HepG2 (cell line): ENCODE measurements around the gene KRTAP5-2. TPM values are rescaled to one million over a fixed set of nuclear protein-coding genes. Genes with fewer than 3 reads are reported as not detected.

Experiments
- GABPB1 ChIP-seq: IDR thresholded peaks from 2 replicates; pipeline ENCODE4 v1.6.1; 2016; ENCODE audit warnings: mild to moderate bottlenecking, missing genetic modification reagents, moderate library complexity, missing compliant biosample characterization
- HDAC1 ChIP-seq: sonication (generic); formaldehyde crosslinking; IDR thresholded peaks from 2 replicates; pipeline ENCODE4 v1.5.1; 2020; ENCODE audit warnings: mild to moderate bottlenecking, missing genetic modification reagents
- HES4 ChIP-seq: sonication (generic); formaldehyde crosslinking; IDR thresholded peaks from 2 replicates; pipeline ENCODE4 v1.9.0; 2021; ENCODE audit warnings: mild to moderate bottlenecking, missing genetic modification reagents, borderline replicate concordance
- MAZ ChIP-seq, 2 experiments: sonication (generic) in 1 of 2; formaldehyde crosslinking in 1 of 2; IDR thresholded peaks; 2 replicates each; pipeline versions ENCODE4 v1.5.0 to v1.6.1; 2012 to 2020; ENCODE audit warnings: low read depth in 2 of 2, mild to moderate bottlenecking in 2 of 2, borderline replicate concordance in 1 of 2, improper control_type of control experiment in 1 of 2, low read length in 1 of 2, missing genetic modification reagents in 1 of 2, moderate library complexity in 1 of 2
- NFYB ChIP-seq: sonication (generic); formaldehyde crosslinking; IDR thresholded peaks from 2 replicates; pipeline ENCODE4 v1.4.0; 2020; ENCODE audit warnings: missing genetic modification reagents
- RAD21 ChIP-seq: fragments of 450-650 bp; formaldehyde crosslinking; IDR thresholded peaks from 2 replicates; pipeline ENCODE4 v1.5.0; 2020; ENCODE audit warnings: mild to moderate bottlenecking
- ZBTB7B ChIP-seq: sonication (generic); formaldehyde crosslinking; IDR thresholded peaks from 2 replicates; pipeline ENCODE4 v1.4.0; 2020; ENCODE audit warnings: missing genetic modification reagents
- ZFP36 ChIP-seq: fragments of 150-350 bp; IDR thresholded peaks from 2 replicates; pipeline ENCODE4 v1.6.1; 2018; ENCODE audit warnings: borderline replicate concordance, low read length, low read depth; ENCODE audit not compliant: partially characterized antibody
- ZNF430 ChIP-seq: sonication (generic); formaldehyde crosslinking; IDR thresholded peaks from 2 replicates; pipeline ENCODE4 v1.9.0; 2021; ENCODE audit warnings: mild to moderate bottlenecking, missing genetic modification reagents
- ZNF557 ChIP-seq: sonication (generic); formaldehyde crosslinking; IDR thresholded peaks from 2 replicates; pipeline ENCODE4 v1.4.0; 2020; ENCODE audit warnings: missing genetic modification reagents
- ZNF563 ChIP-seq: sonication (generic); formaldehyde crosslinking; IDR thresholded peaks from 2 replicates; pipeline ENCODE4 v1.8.0; 2022; ENCODE audit warnings: mild to moderate bottlenecking, moderate library complexity, missing genetic modification reagents
- ZNF768 ChIP-seq: sonication (generic); formaldehyde crosslinking; IDR thresholded peaks from 2 replicates; pipeline ENCODE4 v1.4.0; 2020; ENCODE audit warnings: missing genetic modification reagents
- ZNF777 ChIP-seq: sonication (generic); formaldehyde crosslinking; IDR thresholded peaks from 2 replicates; pipeline ENCODE4 v1.4.0; 2020; ENCODE audit warnings: missing genetic modification reagents
- polyA plus RNA-seq, 8 experiments: library from polyadenylated mRNA; depleted of rRNA in 3 of 8; stranded (reverse) in 7 of 8; unstranded in 1 of 8; fragments of >200 nt; fragmentation: Illumina TruSeq in 4 of 8; extraction: Trizol in 4 of 8; gene quantifications; 2 replicates each; pipeline versions ENCODE4 v1.2.1 to v1.2.3, GENCODE V29; 2011 to 2016; ENCODE audit warnings: low read depth in 4 of 8, missing spikeins in 1 of 8, mixed read lengths in 1 of 8; ENCODE audit not compliant: insufficient read depth in 1 of 8
- total RNA-seq, 5 experiments: library from RNA; depleted of rRNA; stranded (reverse); fragments of >200 nt; fragmentation: Illumina TruSeq; extraction: Trizol; gene quantifications; 2 replicates each; pipeline ENCODE4 v1.2.3, GENCODE V29; 2016; ENCODE audit warnings: low read depth in 1 of 5
- TF ChIP-seq, protein P1 (sequence below), 2 experiments: sonication (generic) in 1 of 2; formaldehyde crosslinking in 1 of 2; IDR thresholded peaks; 2 replicates each; pipeline versions ENCODE4 v1.4.0 to v1.6.1; 2018 to 2020; ENCODE audit warnings: missing genetic modification reagents in 2 of 2, borderline replicate concordance in 1 of 2, low read depth in 1 of 2, mild to moderate bottlenecking in 1 of 2, missing biosample characterization in 1 of 2
- TF ChIP-seq, protein P2 (sequence below): IDR thresholded peaks from 2 replicates; pipeline ENCODE4 v1.6.1; 2016; ENCODE audit warnings: mild to moderate bottlenecking
- TF ChIP-seq, protein P3 (sequence below): sonication (generic); formaldehyde crosslinking; IDR thresholded peaks from 2 replicates; pipeline ENCODE4 v1.4.0; 2020; ENCODE audit warnings: missing genetic modification reagents
- TF ChIP-seq, protein P4 (sequence below): sonication (generic); formaldehyde crosslinking; IDR thresholded peaks from 2 replicates; pipeline ENCODE4 v1.4.0; 2020; ENCODE audit warnings: missing genetic modification reagents

The KRTAP5-2 gene
- total and polyA plus RNA-seq, 2 of the 13 experiments (the other 11 are each of a cell fraction or from before 2014, with no cell fraction given) = not detected

DNA sequence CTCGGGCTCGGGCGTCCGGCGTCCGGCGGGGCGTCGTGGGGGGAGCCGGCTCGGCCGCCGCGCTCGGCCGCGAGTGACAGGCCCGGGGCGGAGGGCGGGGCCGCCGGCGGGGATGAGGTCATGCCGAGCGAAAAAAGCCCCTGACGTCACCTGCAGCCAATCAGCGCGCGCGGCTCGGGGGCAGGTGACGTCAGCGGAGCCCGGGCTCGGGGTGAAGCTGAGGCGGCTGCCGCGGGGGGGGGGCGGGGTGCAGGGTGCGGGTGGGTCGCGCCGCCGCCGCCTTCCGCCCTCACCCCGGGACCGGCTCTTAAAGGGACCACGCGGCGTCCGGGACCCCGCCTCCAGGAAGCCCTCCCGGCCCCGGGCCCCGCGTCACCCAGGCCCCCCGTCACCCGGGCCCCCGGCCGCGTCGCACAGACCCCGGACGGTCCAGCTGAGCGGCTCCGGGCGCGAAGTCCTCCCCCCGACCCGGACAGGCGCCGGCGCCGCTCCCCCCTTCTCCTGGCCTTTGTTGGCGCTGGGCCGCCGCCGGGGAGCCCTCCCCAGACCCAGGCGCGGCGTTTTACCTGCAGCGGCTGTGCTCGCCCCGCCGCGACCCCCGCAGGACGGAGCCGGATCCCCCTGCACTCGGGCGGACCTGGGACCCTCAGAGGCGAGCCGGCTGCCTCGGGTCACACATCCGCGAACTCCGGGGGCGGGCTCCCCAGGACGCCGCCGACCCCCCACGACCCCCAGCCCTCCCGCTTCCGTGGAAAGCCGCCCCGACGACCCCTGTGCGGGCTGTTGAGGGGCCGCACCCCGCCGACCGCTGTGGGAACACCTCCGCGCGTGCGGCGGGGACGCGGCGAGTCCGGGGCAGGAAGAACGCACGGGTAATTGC lies 25.7 kb downstream of the KRTAP5-2 start, which contains the start of gene DUSP8 (continued):
- TF ChIP-seq, protein P1, sequence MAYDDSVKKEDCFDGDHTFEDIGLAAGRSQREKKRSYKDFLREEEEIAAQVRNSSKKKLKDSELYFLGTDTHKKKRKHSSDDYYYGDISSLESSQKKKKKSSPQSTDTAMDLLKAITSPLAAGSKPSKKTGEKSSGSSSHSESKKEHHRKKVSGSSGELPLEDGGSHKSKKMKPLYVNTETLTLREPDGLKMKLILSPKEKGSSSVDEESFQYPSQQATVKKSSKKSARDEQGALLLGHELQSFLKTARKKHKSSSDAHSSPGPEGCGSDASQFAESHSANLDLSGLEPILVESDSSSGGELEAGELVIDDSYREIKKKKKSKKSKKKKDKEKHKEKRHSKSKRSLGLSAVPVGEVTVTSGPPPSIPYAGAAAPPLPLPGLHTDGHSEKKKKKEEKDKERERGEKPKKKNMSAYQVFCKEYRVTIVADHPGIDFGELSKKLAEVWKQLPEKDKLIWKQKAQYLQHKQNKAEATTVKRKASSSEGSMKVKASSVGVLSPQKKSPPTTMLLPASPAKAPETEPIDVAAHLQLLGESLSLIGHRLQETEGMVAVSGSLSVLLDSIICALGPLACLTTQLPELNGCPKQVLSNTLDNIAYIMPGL (CRISPR knock-in tag; IDR thresholded peaks at IDR 0.05; ENCODE audit: borderline replicate concordance in 1 of 2, low read depth in 1 of 2) = 0 out of 4 replicates have a peak, but pooled peaks of 1 of the 2 experiments have one; percentile 38
- TF ChIP-seq ZFP36 (peak; percentile 53), ZNF557 (CRISPR knock-in tag) (no peak), GABPB1 (peak; percentile 66; the same call in 1 of the 2 replicates), HDAC1 (CRISPR knock-in tag) (peak; percentile 67), NFYB (CRISPR knock-in tag) (peak; percentile 76), HES4 (CRISPR knock-in tag) (0 out of 2 replicates have a peak, but pooled peaks have one; percentile 45), ZNF768 (CRISPR knock-in tag) (no peak), ZNF430 (CRISPR knock-in tag) (no peak), ZNF563 (CRISPR knock-in tag) (peak; percentile 72), ZNF777 (CRISPR knock-in tag) (peak; percentile 91), MAZ (IDR thresholded peaks at IDR 0.05; ENCODE audit: borderline replicate concordance, low read depth, low read length) (no peak), MAZ (CRISPR knock-in tag; IDR thresholded peaks at IDR 0.05; ENCODE audit: low read depth) (0 out of 2 replicates have a peak, but pooled peaks have one; percentile 45), ZBTB7B (0 out of 2 replicates have a peak, but pooled peaks have one; percentile 23), RAD21 (CRISPR knock-in tag) (no peak)
- TF ChIP-seq, protein P2, sequence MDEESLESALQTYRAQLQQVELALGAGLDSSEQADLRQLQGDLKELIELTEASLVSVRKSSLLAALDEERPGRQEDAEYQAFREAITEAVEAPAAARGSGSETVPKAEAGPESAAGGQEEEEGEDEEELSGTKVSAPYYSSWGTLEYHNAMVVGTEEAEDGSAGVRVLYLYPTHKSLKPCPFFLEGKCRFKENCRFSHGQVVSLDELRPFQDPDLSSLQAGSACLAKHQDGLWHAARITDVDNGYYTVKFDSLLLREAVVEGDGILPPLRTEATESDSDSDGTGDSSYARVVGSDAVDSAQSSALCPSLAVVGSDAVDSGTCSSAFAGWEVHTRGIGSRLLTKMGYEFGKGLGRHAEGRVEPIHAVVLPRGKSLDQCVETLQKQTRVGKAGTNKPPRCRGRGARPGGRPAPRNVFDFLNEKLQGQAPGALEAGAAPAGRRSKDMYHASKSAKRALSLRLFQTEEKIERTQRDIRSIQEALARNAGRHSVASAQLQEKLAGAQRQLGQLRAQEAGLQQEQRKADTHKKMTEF (CRISPR knock-in tag) = peak; percentile 38; the same call in 1 of the 2 replicates
- TF ChIP-seq, protein P3, sequence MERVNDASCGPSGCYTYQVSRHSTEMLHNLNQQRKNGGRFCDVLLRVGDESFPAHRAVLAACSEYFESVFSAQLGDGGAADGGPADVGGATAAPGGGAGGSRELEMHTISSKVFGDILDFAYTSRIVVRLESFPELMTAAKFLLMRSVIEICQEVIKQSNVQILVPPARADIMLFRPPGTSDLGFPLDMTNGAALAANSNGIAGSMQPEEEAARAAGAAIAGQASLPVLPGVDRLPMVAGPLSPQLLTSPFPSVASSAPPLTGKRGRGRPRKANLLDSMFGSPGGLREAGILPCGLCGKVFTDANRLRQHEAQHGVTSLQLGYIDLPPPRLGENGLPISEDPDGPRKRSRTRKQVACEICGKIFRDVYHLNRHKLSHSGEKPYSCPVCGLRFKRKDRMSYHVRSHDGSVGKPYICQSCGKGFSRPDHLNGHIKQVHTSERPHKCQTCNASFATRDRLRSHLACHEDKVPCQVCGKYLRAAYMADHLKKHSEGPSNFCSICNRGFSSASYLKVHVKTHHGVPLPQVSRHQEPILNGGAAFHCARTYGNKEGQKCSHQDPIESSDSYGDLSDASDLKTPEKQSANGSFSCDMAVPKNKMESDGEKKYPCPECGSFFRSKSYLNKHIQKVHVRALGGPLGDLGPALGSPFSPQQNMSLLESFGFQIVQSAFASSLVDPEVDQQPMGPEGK (CRISPR knock-in tag) = peak; percentile 76
- TF ChIP-seq, protein P4, sequence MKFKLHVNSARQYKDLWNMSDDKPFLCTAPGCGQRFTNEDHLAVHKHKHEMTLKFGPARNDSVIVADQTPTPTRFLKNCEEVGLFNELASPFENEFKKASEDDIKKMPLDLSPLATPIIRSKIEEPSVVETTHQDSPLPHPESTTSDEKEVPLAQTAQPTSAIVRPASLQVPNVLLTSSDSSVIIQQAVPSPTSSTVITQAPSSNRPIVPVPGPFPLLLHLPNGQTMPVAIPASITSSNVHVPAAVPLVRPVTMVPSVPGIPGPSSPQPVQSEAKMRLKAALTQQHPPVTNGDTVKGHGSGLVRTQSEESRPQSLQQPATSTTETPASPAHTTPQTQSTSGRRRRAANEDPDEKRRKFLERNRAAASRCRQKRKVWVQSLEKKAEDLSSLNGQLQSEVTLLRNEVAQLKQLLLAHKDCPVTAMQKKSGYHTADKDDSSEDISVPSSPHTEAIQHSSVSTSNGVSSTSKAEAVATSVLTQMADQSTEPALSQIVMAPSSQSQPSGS (CRISPR knock-in tag) = peak; percentile 99
